Activated T-cell treated with anti-CD3 and anti-CD28 coated beads for 24 hours (primary cell): ENCODE measurements around the gene DIP2C.
"Not testable (repeated sequence)": the region's sequence is repeated elsewhere in the genome, so short reads cannot be mapped to it uniquely, and the experiment has no call there.

Source experiments
- DNase-seq: peaks from one replicate; pipeline ENCODE4 v3.0.0-alpha.2; 2020; ENCODE audit warnings: low read depth

Gene DIP2C

DNA sequence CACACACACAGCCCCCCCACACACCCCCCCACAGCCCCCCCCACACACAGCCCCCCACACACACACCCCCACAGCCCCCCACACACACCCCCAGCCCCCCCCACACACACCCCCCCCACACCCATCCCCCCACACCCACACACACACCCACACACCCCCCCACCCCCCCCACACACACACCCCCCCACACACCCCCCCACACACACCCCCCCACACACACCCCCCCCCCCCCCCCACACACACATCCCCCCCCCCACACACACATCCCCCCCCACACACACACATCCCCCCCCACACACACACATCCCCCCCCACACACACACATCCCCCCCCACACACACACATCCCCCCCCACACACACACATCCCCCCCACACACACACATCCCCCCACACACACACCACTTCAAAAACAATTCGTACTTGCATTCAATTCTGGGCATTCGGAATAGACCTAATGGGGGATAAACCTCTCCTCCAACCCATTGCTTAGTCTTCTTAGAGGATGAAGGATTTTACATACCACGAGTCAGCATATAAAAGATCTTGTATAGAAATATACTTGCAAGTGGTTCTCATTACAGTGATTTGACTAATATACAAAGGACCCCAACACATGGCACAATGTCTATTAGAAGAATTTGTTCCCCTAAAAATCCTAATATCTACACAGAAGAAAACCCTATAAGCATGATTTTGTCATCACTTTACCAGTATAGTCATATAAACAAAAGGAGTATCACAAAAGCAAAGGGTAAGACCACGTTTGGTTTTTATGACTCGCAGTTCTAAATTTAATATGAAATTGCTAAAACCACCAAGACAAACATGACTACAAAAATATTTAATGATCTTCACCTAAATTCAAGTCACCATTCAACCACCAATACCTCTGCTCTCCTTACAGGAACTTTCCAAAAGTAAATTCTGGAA is 80.9 kb downstream of the DIP2C start:
- DNase-seq = no peak

DNA sequence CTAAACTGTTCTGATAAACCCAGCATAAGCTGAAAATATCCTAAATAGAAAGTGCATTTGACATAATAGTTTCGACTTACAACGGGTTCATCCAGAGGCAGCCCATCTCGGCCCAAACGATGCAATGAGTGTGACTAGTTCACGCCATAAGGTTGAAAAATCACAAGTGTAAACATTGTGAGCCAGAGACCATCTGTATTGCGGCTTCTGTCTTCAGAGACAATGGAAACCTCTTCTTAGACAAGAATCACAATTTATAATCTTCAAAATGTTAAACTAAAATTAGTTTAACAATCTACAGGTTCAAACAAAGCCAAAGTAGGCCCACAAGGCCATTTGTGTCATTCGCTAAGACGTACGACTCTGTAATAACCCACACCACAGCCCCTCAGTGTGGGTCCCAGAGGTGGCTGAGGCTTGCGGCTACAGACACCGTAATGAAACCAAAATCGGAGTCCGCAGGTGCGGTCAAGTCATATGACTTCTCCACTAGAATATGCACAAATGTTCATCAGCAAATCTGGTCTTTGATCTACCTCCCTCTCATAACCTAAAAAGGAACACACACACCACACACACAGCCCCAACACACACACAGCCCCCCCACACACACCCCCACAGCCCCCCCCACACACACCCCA is 81.8 kb downstream of the DIP2C start:
- DNase-seq = no peak

DNA sequence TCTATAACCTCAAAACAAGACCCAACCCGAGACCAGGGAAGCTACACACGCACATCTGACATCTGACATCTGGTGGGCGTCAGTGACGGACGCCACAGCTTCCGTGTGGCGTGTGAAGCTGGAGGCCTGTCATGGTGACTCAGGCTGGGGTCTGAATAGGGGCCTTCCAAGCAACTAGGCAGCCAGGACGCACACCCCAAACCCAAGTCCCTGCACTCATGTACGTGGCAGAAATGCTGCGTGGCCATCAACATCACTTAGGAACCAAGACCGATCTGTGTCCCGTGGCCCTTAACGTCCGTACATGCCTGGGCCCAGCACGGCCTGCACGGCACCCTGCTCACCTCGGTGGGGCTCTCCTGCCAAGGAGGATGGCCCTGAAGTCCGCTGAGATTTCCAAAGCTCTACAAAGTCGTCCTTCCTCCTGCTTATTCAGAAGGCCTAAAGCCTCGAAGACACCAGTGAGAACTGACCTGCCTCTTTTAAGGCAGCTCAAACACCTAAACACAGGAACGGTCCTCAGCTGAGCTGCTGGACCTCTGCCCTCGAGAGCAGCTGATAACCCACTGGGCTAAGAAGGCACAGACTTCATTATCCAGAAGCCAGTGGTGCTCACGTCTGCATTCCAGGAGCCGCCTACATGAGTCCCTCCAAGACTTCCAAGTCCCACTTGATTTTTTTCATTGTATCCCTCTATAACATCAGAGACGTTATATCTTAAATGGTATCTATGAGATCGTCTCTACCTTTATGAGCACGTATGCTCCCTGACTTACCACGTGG is 82.5 kb downstream of the DIP2C start:
- no peak for DNase-seq

DNA sequence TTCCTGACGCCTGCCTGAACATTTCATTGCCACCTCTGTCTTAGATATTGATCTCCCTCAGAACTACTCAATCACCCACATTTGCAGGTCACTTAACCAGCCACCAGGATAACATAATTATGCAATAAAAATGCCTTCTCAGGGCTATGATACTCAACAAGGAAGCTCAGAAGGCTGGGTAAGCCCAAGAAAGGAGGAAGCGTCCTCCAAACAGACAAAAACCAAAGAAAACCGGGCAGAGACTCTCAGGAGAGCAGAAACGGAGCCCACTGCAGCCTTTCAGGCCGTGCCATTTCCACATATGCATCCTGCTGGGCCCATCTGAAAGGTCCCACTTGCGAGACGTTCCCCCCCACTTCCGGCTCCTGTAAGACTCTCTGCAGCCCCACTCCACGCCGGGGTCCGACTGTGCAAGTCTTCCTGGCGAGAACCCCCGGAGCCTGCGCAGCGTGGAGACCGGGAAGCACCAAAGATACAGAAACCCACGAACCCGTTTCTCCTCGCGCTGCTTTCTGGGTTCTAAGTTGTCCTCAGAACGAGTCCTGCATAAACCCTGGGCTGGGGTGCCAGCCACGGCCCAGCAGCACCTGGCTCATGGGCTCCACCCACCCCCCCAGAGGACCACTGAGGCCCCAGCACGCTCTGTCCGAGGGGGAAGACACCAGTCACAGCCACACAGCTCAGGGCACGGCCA is 83.7 kb downstream of the DIP2C start:
- no peak for DNase-seq

DNA sequence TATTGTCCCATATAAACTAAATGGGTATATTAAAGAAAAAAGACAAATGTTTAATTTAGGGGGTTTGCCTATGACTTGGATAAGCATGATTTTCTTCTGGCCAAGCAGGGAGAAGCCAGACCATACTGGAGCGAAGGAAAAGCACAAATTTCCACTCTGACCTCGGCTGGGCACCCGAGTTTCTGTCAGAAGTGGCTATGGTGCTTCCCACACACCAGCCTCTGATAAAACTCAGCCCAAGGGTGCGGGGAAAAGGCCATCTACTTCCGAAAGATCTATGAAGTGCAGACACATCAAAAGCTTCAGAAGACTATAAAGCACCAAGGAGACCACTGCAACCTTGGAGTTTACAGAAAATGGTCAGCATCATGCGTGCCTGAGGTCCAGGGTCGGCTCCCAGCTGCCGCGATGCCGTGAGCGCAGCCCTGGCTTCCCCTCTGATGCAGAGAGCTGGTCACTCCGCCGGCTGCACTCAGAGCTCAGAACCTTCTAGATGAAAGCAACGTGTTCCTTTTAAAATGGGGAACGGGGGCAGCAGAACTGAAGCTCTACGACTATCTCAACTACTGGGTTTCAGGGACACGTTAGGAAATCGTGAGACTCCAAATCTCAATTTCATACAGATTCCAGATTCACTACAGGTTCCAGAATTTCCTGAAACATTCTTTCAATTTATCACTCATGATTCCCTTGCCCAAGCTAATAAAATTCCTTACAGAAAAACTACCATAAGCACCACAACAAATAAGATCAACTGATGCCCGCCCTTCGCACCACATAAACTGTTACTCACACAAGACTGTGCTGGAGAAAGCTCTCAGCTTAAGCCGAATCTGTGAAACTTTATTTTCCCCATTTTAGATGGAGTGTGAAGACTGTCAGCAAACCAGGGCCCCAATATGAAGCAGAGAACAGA is 84.5 kb downstream of the DIP2C start:
- DNase-seq = no peak

DNA sequence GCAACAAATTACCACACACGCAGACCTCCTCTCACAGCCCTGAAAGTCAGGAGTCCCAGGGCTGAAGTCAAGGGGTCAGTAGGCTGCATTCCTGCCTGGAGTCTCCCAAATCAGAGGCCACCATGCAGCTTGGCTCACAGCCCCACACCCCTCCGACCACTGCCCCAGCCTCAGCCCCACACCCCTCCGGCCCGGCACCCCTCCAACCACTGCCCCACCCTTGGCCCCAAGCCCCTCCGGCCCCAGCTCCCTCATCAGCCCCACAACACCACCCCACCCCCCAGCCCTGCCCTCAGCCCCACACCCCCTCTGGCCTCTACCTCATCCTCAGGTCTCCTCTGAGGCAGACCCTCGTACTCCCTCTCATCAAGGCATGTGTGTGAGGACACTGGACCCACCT is 85.7 kb downstream of the DIP2C start:
- no peak for DNase-seq

DNA sequence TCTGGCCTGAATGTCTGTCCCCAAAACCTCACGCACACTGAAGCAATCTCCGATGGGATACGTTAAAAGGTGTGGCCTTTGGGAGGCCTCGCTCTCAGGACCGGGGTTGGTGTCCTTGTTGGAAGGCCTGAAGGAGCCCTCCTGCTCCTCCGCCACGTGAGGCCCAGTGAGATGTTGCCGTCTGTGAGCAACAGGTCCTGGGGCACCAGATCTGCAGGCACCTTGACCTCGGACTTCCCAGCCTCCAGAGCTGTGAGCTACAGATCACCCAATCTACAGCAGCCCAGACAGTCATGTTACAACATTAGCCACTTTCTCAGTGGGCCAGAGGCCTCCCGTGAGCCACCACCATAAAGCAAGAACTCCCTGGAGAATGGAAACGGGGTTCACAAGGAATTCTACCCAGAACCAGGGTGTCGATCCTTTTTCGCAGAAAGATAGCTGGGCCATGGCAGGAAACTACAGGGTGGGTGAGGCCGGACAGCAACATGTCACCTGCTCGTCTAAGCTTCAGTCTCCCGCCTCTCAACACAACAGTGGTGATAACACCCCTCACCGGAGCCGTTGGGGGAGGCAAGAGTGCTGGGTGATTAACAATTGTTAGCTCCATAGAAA is 87.0 kb downstream of the DIP2C start:
- DNase-seq = no peak

DNA sequence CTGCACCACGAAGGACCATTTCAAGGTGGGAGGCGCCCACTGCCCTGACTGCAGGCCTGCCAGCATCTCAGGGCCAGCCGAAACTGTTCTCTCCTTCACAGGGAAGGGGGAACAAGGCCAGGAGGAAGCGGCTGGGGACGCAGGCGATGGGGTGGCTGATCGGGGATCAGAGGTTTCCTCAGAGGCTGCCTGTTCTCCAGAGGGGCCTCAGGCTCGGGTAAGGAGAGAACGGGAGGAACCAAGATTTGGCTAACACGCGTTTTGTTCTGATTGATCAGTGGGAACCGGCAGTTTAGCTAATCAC is 87.9 kb downstream of the DIP2C start:
- no peak for DNase-seq

DNA sequence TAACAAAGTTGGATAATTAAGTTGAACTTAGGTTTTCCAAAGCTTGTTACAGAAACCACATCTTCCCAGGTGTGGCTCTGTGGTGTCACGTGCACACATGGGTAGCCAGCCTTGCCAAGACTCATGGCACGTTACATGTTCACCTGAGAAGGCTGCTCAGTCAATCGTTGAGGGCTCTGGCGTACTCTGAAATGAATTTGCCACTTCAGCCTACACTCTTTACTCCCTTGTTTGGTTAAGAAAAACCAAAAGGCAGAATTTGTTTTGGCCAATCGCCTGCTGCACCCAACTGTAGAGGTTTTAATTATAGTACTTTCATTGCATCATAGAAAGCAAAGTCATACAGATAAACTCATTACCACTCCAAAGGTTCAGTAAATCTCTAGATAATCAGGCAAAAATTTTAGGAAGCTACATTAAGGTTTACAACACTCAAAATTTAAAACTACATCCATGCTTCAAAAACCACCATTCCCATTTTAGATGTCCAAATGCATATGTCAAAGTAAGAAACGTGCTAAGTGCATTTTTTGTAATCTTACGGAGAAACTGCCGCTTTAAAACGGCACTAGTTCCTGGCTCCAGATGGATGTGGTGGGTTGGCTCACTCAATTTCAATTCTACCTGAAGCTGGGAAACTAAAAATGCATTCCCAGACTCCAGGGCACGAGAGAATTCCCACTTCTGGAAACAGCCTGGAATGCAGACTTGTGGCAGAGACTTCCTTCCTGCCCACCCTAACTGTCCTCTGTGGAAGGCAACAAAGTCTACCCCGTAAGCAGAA is 88.4 kb downstream of the DIP2C start:
- DNase-seq = no peak

DNA sequence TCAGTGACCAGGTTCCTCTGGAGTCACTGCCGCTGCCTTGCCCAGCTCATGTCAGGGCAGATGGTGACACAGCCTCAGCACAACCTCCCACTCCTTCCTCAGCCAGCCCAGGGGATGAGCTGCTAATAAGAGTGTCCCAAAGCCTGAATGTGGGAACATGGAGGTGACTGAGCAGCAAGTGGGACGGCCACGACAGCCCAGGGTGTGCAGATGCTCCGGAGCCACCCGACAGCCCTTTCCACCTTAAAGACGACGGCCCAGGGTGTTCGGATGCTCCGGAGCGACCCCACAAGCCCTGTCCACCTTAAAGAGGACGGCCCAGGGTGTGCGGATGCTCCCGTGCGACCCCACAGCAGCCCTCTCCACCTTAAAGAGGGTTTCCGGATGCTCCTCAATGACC is 89.2 kb downstream of the DIP2C start:
- DNase-seq = no peak

DNA sequence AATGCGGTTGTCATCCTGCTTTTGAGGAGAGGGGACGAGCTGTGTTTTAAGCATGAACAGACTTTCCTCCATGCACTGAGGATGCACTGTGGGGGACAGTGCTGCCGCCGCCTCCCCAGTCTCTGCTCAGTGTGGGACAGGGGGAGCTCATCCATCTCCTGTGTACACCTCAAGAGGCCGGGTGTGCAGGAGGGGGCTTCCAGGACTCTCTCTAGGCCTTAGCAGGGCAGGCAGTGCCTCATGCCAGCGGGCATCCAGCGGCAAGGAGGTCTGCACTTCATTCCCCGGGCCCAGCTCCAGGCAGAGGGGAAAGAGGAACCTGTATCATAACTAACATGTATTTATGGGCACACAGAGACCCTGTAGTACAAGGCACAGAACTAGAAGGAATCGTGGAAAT is 89.7 kb downstream of the DIP2C start:
- no peak for DNase-seq

DNA sequence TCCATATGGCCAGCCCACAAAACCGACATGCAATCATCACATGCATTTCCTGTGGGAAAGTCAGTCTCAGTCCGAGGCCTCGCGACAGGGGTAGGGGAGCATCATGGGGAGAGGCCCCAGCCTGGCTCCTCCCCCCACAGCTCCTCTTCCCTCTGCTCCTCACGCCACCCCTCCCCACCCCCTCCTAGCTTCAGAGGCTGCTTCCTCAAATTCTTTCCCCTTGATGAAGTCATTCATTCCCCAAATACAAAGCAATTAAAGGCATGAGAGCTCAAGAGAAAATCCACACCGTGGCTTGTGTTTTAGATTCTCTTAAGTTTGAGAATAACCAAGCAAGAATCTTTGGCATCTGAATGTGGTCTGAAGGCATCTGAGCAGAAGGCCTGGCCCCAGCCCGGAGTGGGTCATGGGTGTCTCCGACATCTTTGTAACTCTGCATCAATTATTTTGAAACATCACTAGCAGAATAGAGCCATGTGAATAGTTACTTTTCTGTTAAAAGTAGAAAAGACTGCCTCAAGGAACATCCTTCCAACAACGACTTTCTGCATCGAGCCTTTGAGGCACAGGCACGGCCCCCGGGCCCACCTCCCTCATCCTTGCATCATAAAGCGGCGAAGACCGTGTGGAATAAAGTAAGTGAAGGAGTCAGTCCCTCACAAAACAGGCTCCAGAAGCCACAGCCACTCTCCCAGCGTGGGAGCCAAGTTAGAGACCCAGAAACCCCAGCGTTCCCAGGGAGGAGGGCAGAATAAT is 90.9 kb downstream of the DIP2C start:
- DNase-seq = no peak

DNA sequence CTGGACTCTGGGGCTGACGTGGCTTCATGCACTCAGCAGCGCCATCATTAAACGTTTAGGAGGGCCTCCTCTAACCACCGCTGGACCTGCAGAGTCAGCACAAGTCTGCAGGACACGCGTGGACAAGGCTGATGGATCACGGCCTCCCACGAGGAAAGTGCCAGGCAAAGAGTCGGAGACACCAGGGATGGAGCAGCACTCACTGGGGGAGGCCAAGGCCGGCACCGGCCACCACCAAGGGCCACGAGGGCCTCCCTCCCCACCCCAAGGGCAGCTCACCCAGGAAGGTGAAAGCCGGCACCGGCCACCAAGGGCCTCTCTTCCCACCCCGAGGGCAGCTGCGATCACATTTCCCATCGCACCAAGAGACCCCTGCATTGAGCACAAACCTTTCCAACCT is 91.5 kb downstream of the DIP2C start:
- no peak for DNase-seq

DNA sequence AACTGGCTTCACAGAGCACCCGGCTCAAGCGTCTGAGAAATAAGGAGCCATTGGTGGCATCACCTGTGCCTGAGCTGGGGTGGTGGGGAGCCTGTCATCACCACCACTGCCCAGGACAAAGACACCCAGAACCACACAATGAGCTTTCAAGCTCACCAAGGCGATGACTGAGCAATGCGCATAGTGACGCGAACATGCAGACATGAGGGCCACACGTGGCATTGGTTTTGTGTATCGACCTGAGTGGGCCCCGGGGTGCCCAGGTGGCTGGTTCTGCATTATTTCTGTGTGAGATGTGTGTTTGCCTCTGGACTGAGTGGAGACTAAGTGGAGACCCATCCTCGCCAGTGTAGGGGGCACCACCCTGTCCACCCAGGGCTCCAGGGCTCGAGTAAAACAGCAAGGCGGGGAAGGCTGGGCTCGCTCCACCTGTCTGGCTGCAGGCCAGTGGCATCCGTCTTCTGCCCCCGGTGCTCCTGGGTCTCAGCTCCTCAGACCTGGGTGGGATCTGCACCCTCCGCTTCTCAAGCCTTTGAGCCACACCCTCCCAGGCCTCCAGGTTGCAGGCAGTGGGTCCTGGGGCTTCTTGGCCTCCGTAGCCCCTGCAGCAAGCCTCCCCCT is 92.6 kb downstream of the DIP2C start:
- no peak for DNase-seq

DNA sequence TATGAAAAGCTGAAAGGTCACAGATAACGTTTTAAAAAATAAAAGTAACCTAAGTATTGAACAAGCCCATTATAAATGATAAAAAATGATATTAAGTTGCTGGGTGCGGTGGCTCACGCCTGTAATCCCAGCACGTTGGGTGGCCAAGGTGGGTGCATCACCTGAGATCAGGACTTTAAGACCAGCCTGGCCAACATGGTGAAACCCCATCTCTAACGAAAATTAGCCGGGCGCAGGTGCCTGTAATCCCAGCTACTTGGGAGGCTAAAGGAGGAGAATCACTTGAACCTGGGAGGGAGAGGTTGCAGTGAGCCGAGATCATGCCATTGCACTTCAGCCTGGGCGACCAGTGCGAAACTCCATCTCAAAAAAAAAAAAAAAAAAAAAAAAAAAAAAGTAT is 93.3 kb downstream of the DIP2C start:
- DNase-seq = not testable (repeated sequence)

DNA sequence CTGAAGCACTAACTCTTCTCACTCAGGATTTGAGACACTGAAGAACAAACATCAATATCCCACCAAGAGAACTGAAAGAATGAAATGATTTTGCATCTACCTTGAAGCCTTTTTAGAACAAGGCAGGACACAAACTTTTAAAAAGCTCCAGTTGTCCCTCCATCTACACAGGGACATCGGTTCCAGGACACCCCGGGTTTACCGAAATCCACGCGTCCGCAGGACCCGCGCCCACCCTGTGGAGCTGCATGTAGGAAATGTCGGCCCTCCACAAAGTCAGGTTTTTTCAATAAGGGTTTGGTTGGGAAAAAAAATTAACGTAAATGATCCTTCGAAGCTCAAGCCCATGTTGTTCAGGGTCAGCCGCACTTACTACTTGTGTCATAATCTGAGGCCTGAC is 94.0 kb downstream of the DIP2C start:
- no peak for DNase-seq

DNA sequence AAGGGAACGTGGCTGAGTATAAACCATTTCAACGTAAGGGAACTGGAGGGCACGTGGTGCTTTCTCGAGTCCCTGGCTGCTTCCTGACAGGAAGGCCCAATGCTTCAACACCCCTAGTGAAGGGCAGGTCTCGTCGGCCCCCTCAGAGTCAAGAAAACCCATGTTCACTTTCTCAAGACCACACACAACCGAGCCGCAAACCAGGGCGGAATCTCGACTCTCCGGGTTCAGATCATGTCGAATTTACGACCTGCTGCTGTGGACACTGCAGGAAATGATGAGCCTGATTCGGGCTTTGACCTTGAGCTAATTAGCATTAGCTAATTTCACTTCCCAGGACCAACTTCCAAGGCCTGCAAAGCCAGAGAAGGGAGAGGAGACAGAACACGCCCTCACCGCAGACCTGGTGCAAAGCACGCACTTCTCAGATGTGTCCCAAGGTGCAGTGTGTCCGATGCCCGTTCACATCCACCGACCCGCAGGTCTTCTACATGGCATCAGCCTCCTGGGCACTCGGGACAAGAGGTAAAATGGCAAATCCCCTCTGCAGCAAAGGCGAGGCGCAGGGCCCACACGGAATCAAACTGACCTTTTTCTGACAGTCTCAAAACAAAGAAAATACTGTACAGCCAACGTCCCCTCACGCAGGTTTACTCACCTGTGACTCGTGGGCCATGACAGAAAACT is 94.7 kb downstream of the DIP2C start:
- no peak for DNase-seq

DNA sequence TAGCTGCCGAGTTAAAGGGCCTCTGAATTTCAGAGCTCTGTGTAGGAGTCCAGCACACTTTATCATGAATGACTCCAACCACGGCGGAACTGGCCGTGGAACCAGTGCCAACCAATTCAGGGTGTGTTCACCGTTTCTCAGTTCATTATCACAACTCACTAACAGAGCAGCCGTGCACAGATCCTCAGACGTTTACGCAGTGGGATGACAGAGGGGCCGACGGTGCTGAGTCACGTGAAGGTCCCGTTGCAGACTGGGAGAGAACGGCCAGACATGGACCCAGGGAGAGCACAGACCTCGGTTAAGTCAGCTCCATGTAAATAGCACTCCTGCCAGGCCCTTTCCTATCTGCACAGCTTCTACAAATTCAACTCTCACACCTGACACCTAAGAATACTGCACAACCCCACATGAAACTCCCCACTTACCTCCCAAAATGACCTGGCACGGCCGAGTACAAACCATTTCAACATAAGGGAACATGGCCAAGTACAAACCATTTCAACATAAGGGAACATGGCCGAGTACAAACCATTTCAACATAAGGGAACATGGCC is 95.5 kb downstream of the DIP2C start:
- no peak for DNase-seq
